Psoas muscle (tissue), 8 donors: ENCODE measurements around the gene MTX2. TPM values are rescaled to one million over a fixed set of nuclear protein-coding genes. Genes with fewer than 3 reads are reported as not detected.

ENCODE experiments used
- ATAC-seq, 4 donors: fragments of 200-7000 bp; cut with Tn5 transposase; one replicate each; pipeline ENCODE4 v1.9.1; 2020; ENCODE audit warnings: moderate library complexity in 3 of 4, mild to moderate bottlenecking in 2 of 4
- DNase-seq, 2 donors: peaks; one replicate each; pipeline ENCODE4 v3.0.0-alpha.2; 2020
- H3K27ac ChIP-seq: fragments of 200-600 bp; one replicate; pipeline ENCODE4 v1.8.0; 2022
- H3K27me3 ChIP-seq, 3 donors: fragments of 200-600 bp in 1 of 3; one replicate each; pipeline versions ENCODE4 v1.6.1 to v1.8.0; 2013 to 2022; ENCODE audit warnings: low read length in 2 of 3, mild to moderate bottlenecking in 2 of 3, moderate library complexity in 1 of 3; ENCODE audit not compliant: insufficient read depth in 3 of 3
- H3K36me3 ChIP-seq, 2 donors: fragments of 200-600 bp in 1 of 2; one replicate each; pipeline versions ENCODE4 v1.6.1 to v1.8.0; 2013 to 2022; ENCODE audit warnings: low read depth in 1 of 2, mild to moderate bottlenecking in 1 of 2, moderate library complexity in 1 of 2; ENCODE audit not compliant: insufficient read depth in 1 of 2
- H3K4me1 ChIP-seq: fragments of 200-600 bp; one replicate; pipeline ENCODE4 v1.8.0; 2022
- H3K4me3 ChIP-seq: fragments of 200-600 bp; one replicate; pipeline ENCODE4 v1.8.0; 2022; ENCODE audit warnings: mild to moderate bottlenecking
- H3K9me3 ChIP-seq: fragments of 200-600 bp; one replicate; pipeline ENCODE4 v1.8.0; 2022
- WGBS, 3 donors: extraction: QIAGEN DNeasy Blood & Tissue Kit; methylation state at CpG; one replicate each; pipeline versions ENCODE4 v1.1.6 to v1.1.7; 2013; 5-methylcytosine and 5-hydroxymethylcytosine counted together
- intact Hi-C, 2 donors: fragments of 100-400 bp; cut with DNase I; formaldehyde crosslinking; loops; one replicate each; pipeline versions ENCODE4 v1.11.0 to v1.14.2; 2022
- long read RNA-seq, 2 donors: library from polyadenylated mRNA; unstranded; transcript quantifications; one replicate each; pipeline ENCODE4 v2.0.0, GENCODE V29; 2021
- polyA plus RNA-seq, 3 donors: library from polyadenylated mRNA; stranded (reverse); fragments of 200-250 nt; gene quantifications; one replicate each; pipeline ENCODE4 v1.2.3, GENCODE V29; 2013
- total RNA-seq, 4 donors: library from RNA; stranded (reverse); fragmentation: NEBNext Ultra II Directional in 2 of 4; extraction: Animal tissue kit (Norgen Biotek cat#: 25700) in 2 of 4; gene quantifications; one replicate each; pipeline versions ENCODE4 v1.2.1 to v1.2.4, GENCODE V29; 2021 to 2023
- TF ChIP-seq, protein P1 (sequence below): fragments of 200-600 bp; IDR thresholded peaks from one replicate; pipeline ENCODE4 v1.8.0; 2022; ENCODE audit warnings: antibody characterized with exemption
- donor health status: healthy with polysubstance abuse.
- donor health status: DM: no; HTN: no; CAD: no; lungs with moderate emphysema.
- donor health status: Bipolar disorder and iron deficiency.
- donor health status: healthy.
- donor health status: DM: yes; HTN: yes; CAD: no.
- donor health status: DM: no; HTN: no; CAD: no.
- donor health status: DM: no; HTN: no; CAD: no.
- donor health status: DM: yes; HTN: yes; CAD: no.

The MTX2 gene
- total RNA-seq (10 to 100 TPM; 33.2 to 44.1 (median 37.4) TPM), polyA plus RNA-seq (10 to 100 TPM; 43.6 to 91.7 (median 68.2) TPM)
- long read RNA-seq, donor 1, transcript MTX2-201 (10 exons, 1,364 nt) = major isoform, 36 of 46 reads
- long read RNA-seq, donor 1, transcript MTX2-202 (11 exons, 1,592 nt) = minor isoform, 5 of 46 reads
- long read RNA-seq, donor 1, partial matches to known transcripts = 0 of 46 reads
- long read RNA-seq, donor 1, other reads (novel, unspliced or antisense) = 4 of 46 reads
- long read RNA-seq, donor 2, transcript MTX2-201 (10 exons, 1,364 nt) = major isoform, 55 of 81 reads
- long read RNA-seq, donor 2, transcript MTX2-202 (11 exons, 1,592 nt) = minor isoform, 11 of 81 reads
- long read RNA-seq, donor 2, partial matches to known transcripts = 2 of 81 reads
- long read RNA-seq, donor 2, other reads (novel, unspliced or antisense) = 12 of 81 reads

DNA sequence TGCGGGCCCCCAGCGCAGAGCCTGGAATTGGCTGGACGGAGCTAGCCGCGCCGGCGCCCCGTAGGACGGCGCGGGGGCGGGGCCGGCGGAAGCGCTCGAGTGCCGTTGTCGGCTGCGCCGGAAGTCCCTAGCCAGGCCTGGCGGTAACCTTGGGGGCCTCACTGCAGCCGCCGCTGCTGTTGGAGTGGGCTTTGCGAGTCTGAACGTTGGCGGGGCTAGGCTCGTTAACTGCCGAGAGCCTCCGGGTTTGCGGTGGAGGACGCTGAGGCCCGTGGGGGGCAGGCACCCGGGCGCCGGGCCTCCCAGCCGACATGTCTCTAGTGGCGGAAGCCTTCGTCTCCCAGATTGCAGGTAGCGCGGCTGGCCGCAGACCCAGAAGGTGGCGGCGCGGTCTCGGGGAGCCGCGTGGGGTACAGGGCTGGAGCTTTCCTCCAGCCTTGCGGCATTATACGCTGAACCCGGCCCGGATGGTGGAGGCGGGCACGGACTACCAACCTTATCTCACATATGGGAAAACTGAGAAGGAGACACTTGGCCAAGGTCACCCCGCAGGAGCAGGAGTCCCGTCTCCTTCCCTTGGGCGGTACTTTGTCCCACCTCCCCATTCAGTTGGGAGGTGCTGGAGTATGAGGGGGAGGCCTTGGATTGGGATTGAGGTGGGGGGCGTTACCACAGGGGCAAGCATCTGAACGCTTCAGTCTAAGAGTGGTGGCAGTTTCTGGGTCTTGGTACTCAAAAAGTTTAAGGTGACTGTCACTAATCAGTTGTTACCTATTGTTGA lies at the start of gene MTX2:
MTX2 (plus strand) TSS at position 124 of the 781 bp plus-strand sequence; CDS start at position 312, 188 bp downstream.
- Histone ChIP-seq H3K27ac (peak within 1 kb of the TSS; percentile 93), H3K4me1 (peaks cover 22% of the 10 kb centered on the region), H3K36me3 (no peaks in the 10 kb centered on the region), H3K4me3 (peak within 1 kb of the TSS; percentile 83), H3K9me3 (no peaks in the 10 kb centered on the region), H3K27me3 (no peaks in the 10 kb centered on the region)
- WGBS, 3 donors = 0 to 1% (median 0%) methylated on average over 57 to 58 of the region's 58 CpGs
- DNase-seq (peak; percentile 75 to 87), ATAC-seq (peak; percentile 98 to 100 (median 100))
- intact Hi-C loops = loop anchor here in 1 of 2 donors (5.0 kb wide), 1 partner anchor 127 kb away; no protein-coding TSS in a partner anchor
- TF ChIP-seq, protein P1, sequence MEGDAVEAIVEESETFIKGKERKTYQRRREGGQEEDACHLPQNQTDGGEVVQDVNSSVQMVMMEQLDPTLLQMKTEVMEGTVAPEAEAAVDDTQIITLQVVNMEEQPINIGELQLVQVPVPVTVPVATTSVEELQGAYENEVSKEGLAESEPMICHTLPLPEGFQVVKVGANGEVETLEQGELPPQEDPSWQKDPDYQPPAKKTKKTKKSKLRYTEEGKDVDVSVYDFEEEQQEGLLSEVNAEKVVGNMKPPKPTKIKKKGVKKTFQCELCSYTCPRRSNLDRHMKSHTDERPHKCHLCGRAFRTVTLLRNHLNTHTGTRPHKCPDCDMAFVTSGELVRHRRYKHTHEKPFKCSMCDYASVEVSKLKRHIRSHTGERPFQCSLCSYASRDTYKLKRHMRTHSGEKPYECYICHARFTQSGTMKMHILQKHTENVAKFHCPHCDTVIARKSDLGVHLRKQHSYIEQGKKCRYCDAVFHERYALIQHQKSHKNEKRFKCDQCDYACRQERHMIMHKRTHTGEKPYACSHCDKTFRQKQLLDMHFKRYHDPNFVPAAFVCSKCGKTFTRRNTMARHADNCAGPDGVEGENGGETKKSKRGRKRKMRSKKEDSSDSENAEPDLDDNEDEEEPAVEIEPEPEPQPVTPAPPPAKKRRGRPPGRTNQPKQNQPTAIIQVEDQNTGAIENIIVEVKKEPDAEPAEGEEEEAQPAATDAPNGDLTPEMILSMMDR = peak; percentile 21

DNA sequence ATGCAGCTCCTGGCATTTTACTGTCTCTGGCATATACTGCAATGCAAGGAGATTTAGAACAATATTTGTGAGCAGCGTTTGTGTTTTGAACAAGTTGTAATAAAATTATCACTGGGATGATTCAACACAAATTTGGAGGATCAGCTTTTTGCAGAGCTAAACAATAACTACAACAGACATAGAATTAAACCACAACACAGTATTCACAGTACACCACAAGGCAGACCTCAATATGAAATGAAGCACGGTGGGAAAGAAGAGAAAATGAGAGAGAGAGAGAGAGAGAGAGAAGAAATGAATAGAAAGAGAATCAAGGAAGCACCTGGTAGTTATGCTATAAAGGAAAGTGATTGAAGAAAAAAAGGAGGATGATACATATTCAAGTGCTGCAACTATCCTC lies 41.4 kb upstream of the MTX2 start:
- H3K9me3 ChIP-seq = no peaks in the 10 kb centered on the region
- WGBS, 3 donors = 52 to 61% (median 61%) methylated on average over 2 of the region's 2 CpGs
- TF ChIP-seq, protein P1 = no peak

DNA sequence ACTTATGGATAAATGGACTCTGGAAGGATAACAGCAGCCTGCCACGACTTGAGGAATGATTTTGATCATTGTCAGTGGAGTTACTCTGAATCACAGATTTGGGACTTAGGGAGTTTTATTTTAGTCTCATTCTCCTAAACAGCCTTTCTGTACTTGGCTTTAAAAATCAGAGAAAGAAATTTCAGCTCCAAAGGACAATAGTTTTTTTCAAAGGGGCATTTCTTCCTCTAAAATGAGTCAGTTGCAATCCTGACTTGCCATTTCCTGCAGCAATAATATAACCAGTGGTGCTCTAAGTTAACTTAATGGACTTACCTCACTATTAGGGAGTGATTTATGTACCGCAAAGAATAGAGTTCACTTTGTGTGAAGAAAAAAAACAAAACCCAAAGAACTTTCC lies 35.1 kb upstream of the MTX2 start:
- intact Hi-C loops = no loop called here
- H3K4me1 ChIP-seq = no peaks in the 10 kb centered on the region
- no peaks in the 10 kb centered on the region for H3K9me3 ChIP-seq
- DNase-seq = no peak
- TF ChIP-seq, protein P1 = no peak
- ATAC-seq = no peak
- no peaks in the 10 kb centered on the region for H3K36me3 ChIP-seq
- H3K27ac ChIP-seq = no peak overlapping the region
- no peak overlapping the region for H3K4me3 ChIP-seq
- peaks cover 0 to 3% (median 0%) of the 10 kb centered on the region in 3 donors for H3K27me3 ChIP-seq
- WGBS, 3 donors = 58 to 68% (median 60%) methylated on average over 2 of the region's 2 CpGs

More for the DNA sequence above, 41.4 kb upstream of the MTX2 start:
- Histone ChIP-seq H3K27ac (no peak overlapping the region), H3K4me1 (no peaks in the 10 kb centered on the region), H3K4me3 (no peak overlapping the region), H3K36me3 (no peaks in the 10 kb centered on the region), H3K27me3 (peaks cover 0 to 5% (median 2%) of the 10 kb centered on the region in 3 donors)
- no peak for DNase-seq
- intact Hi-C loops = no loop called here
- ATAC-seq = no peak

DNA sequence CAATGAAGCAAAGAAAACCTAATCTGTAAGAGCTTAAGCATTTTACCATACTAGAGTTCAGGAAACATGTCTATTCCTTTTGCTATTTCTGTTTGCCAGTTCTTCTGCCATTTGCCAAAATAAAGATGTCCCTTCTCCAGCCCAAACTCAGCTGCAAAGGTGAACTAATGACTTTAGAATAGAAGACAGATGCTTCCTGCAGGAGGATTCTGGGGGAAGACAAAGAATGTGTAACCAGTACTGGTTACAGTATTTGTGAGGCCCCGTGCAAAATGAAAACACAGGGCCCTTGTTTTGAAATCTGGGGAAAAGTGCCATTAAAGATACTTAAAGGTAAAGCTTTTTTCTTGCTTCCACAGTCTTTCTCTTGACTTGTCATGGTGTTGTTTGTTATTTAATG lies 34.3 kb upstream of the MTX2 start:
- intact Hi-C loops = no loop called here
- Histone ChIP-seq H3K9me3 (no peaks in the 10 kb centered on the region), H3K4me1 (no peaks in the 10 kb centered on the region), H3K36me3 (no peaks in the 10 kb centered on the region), H3K4me3 (no peak overlapping the region), H3K27ac (no peak overlapping the region), H3K27me3 (peaks cover 0 to 3% (median 0%) of the 10 kb centered on the region in 3 donors)
- TF ChIP-seq, protein P1 = no peak
- no peak for ATAC-seq
- DNase-seq = no peak
- whole genome bisulfite sequencing, 3 donors = 11 to 14% (median 14%) methylated on average over 1 of the region's 1 CpG
